Sigmoid colon (tissue), 4 donors: ENCODE results near the gene GIMAP4.

Experiments used
- CTCF ChIP-seq, 4 experiments: fragments of 450-650 bp in 3 of 4; fragments of 200-600 bp in 1 of 4; IDR thresholded peaks; one replicate each; pipeline ENCODE4 v1.5.1; 2016 to 2019; ENCODE audit warnings: antibody characterized with exemption in 4 of 4, mild to moderate bottlenecking in 3 of 4, moderate library complexity in 2 of 4
- POLR2A ChIP-seq, 2 donors: fragments of 450-650 bp; IDR thresholded peaks; one replicate each; pipeline ENCODE4 v1.6.1; 2016; ENCODE audit warnings: antibody characterized with exemption in 2 of 2, mild to moderate bottlenecking in 2 of 2, moderate library complexity in 2 of 2
- POLR2AphosphoS5 ChIP-seq, 4 donors: sonication (generic); formaldehyde crosslinking; IDR thresholded peaks; one replicate each; pipeline ENCODE4 v1.6.1; 2017; ENCODE audit warnings: antibody characterized with exemption in 4 of 4

- TF ChIP-seq CTCF (IDR thresholded peaks at IDR 0.05) (no peak), POLR2AphosphoS5 (IDR thresholded peaks at IDR 0.05) (no peak), POLR2A (IDR thresholded peaks at IDR 0.05) (no peak)
These were observed 696 bp downstream of the GIMAP4 start for GRCh38 chr7:150567871-150568301.
